ENCODE measurements around the gene SMC4.

Gene SMC4

GRCh38 chr3:160482796-160483195, 83.3 kb downstream of the SMC4 start:
- Histone ChIP-seq H3K4me3 (ENCODE audit: low read depth, low read length) (no peak overlapping the region), H3K9me3 (ENCODE audit: control insufficient read depth, low read length) (no peaks in the 10 kb centered on the region), H3K27me3 (ENCODE audit: control insufficient read depth, insufficient read depth, low read length) (no peaks in the 10 kb centered on the region), H3K79me2 (no peaks in the 10 kb centered on the region), H3K4me2 (ENCODE audit: low read length) (no peak overlapping the region), H3K9ac (no peak overlapping the region), H3K36me3 (ENCODE audit: control insufficient read depth, insufficient read depth, low read length) (no peaks in the 10 kb centered on the region), H2AFZ (no peak overlapping the region), H3K4me1 (no peaks in the 10 kb centered on the region), H3K27ac (no peak overlapping the region)
- no peak for TF ChIP-seq CTCF (IDR thresholded peaks at IDR 0.05)

Measured in parathyroid adenoma (tissue), 2 donors.